Measurements from ENCODE around the gene C2orf69. TPM values are rescaled to one million over a fixed set of nuclear protein-coding genes. Genes with fewer than 3 reads are reported as not detected.

C2orf69 gene
- total and polyA plus RNA-seq, 2 donors, result 4.5 to 10.0 TPM

- no peak overlapping the region for H3K4me3 ChIP-seq (ENCODE audit: low read length in 2 of 2)
- no peaks in the 10 kb centered on the region for H3K9me3 ChIP-seq (ENCODE audit: control insufficient read depth in 2 of 2, insufficient read depth in 1 of 2, low read length in 1 of 2)
- H3K27me3 ChIP-seq (ENCODE audit: control insufficient read depth in 2 of 2, insufficient read depth in 1 of 2, low read length in 1 of 2), result no peaks in the 10 kb centered on the region
- no peak overlapping the region for H3K27ac ChIP-seq (ENCODE audit: low read depth in 1 of 2, low read length in 1 of 2)
- H3K36me3 ChIP-seq (ENCODE audit: control insufficient read depth in 2 of 2, insufficient read depth in 2 of 2, low read length in 1 of 2), result peaks cover 9 to 35% of the 10 kb centered on the region in 2 donors
- no peak for DNase-seq (ENCODE audit: low read depth in 6 of 9, low spot score in 9 of 9)
- no peaks in the 10 kb centered on the region for H3K4me1 ChIP-seq (ENCODE audit: control insufficient read depth in 2 of 2, insufficient read depth in 2 of 2, low read length in 2 of 2)
Measured at GRCh38 chr2:199928626-199929025, 17.5 kb downstream of the C2orf69 start.

- Histone ChIP-seq H3K9me3 (ENCODE audit: control insufficient read depth in 2 of 2, insufficient read depth in 1 of 2, low read length in 1 of 2) (no peaks in the 10 kb centered on the region), H3K27ac (ENCODE audit: low read depth in 1 of 2, low read length in 1 of 2) (no peak overlapping the region), H3K4me3 (ENCODE audit: low read length in 2 of 2) (no peak overlapping the region), H3K27me3 (ENCODE audit: control insufficient read depth in 2 of 2, insufficient read depth in 1 of 2, low read length in 1 of 2) (no peaks in the 10 kb centered on the region), H3K36me3 (ENCODE audit: control insufficient read depth in 2 of 2, insufficient read depth in 2 of 2, low read length in 1 of 2) (peaks cover 9 to 35% of the 10 kb centered on the region in 2 donors), H3K4me1 (ENCODE audit: control insufficient read depth in 2 of 2, insufficient read depth in 2 of 2, low read length in 2 of 2) (no peaks in the 10 kb centered on the region)
- no peak for DNase-seq (ENCODE audit: low read depth in 6 of 9, low spot score in 9 of 9)
- WGBS, result 93% methylated on average over 2 of the region's 2 CpGs
Measured at GRCh38 chr2:199929262-199929661, 18.2 kb downstream of the C2orf69 start.

- Histone ChIP-seq H3K27me3 (ENCODE audit: control insufficient read depth in 2 of 2, insufficient read depth in 1 of 2, low read length in 1 of 2) (no peaks in the 10 kb centered on the region), H3K27ac (ENCODE audit: low read depth in 1 of 2, low read length in 1 of 2) (no peak overlapping the region), H3K4me3 (ENCODE audit: low read length in 2 of 2) (no peak overlapping the region), H3K36me3 (ENCODE audit: control insufficient read depth in 2 of 2, insufficient read depth in 2 of 2, low read length in 1 of 2) (peaks cover 13 to 32% of the 10 kb centered on the region in 2 donors), H3K4me1 (ENCODE audit: control insufficient read depth in 2 of 2, insufficient read depth in 2 of 2, low read length in 2 of 2) (no peaks in the 10 kb centered on the region), H3K9me3 (ENCODE audit: control insufficient read depth in 2 of 2, insufficient read depth in 1 of 2, low read length in 1 of 2) (no peaks in the 10 kb centered on the region)
- no peak for DNase-seq (ENCODE audit: low read depth in 6 of 9, low spot score in 9 of 9)
- WGBS, result 88% methylated on average over 4 of the region's 4 CpGs
Measured at GRCh38 chr2:199932312-199932855, 21.3 kb downstream of the C2orf69 start.

GRCh38 chr2:199933466-199933865 is 22.4 kb downstream of the C2orf69 start:
- Histone ChIP-seq H3K27ac (ENCODE audit: low read depth in 1 of 2, low read length in 1 of 2) (no peak overlapping the region), H3K9me3 (ENCODE audit: control insufficient read depth in 2 of 2, insufficient read depth in 1 of 2, low read length in 1 of 2) (no peaks in the 10 kb centered on the region), H3K27me3 (ENCODE audit: control insufficient read depth in 2 of 2, insufficient read depth in 1 of 2, low read length in 1 of 2) (no peaks in the 10 kb centered on the region), H3K4me3 (ENCODE audit: low read length in 2 of 2) (no peak overlapping the region), H3K36me3 (ENCODE audit: control insufficient read depth in 2 of 2, insufficient read depth in 2 of 2, low read length in 1 of 2) (peaks cover 13 to 32% of the 10 kb centered on the region in 2 donors), H3K4me1 (ENCODE audit: control insufficient read depth in 2 of 2, insufficient read depth in 2 of 2, low read length in 2 of 2) (no peaks in the 10 kb centered on the region)
- 94% methylated on average over 3 of the region's 3 CpGs for WGBS
- DNase-seq (ENCODE audit: low read depth in 6 of 9, low spot score in 9 of 9), result no peak

- peaks cover 8 to 40% of the 10 kb centered on the region in 2 donors for H3K36me3 ChIP-seq (ENCODE audit: control insufficient read depth in 2 of 2, insufficient read depth in 2 of 2, low read length in 1 of 2)
- H3K4me3 ChIP-seq (ENCODE audit: low read length in 2 of 2), result no peak overlapping the region
- H3K4me1 ChIP-seq (ENCODE audit: control insufficient read depth in 2 of 2, insufficient read depth in 2 of 2, low read length in 2 of 2), result no peaks in the 10 kb centered on the region
- WGBS, result 94% methylated on average over 2 of the region's 2 CpGs
- DNase-seq (ENCODE audit: low read depth in 6 of 9, low spot score in 9 of 9), result no peak
- no peak overlapping the region for H3K27ac ChIP-seq (ENCODE audit: low read depth in 1 of 2, low read length in 1 of 2)
- no peaks in the 10 kb centered on the region for H3K27me3 ChIP-seq (ENCODE audit: control insufficient read depth in 2 of 2, insufficient read depth in 1 of 2, low read length in 1 of 2)
- no peaks in the 10 kb centered on the region for H3K9me3 ChIP-seq (ENCODE audit: control insufficient read depth in 2 of 2, insufficient read depth in 1 of 2, low read length in 1 of 2)
Measured at GRCh38 chr2:199936554-199936953, 25.5 kb downstream of the C2orf69 start.

GRCh38 chr2:199940373-199940772 is 29.3 kb downstream of the C2orf69 start:
- Histone ChIP-seq H3K27ac (ENCODE audit: low read depth in 1 of 2, low read length in 1 of 2) (no peak overlapping the region), H3K4me3 (ENCODE audit: low read length in 2 of 2) (no peak overlapping the region), H3K36me3 (ENCODE audit: control insufficient read depth in 2 of 2, insufficient read depth in 2 of 2, low read length in 1 of 2) (peaks cover 1 to 40% of the 10 kb centered on the region in 2 donors), H3K4me1 (ENCODE audit: control insufficient read depth in 2 of 2, insufficient read depth in 2 of 2, low read length in 2 of 2) (no peaks in the 10 kb centered on the region), H3K9me3 (ENCODE audit: control insufficient read depth in 2 of 2, insufficient read depth in 1 of 2, low read length in 1 of 2) (no peaks in the 10 kb centered on the region), H3K27me3 (ENCODE audit: control insufficient read depth in 2 of 2, insufficient read depth in 1 of 2, low read length in 1 of 2) (no peaks in the 10 kb centered on the region)
- DNase-seq (ENCODE audit: low read depth in 6 of 9, low spot score in 9 of 9), result peak in 2 of 9 donors; percentile 4
- 100% methylated on average over 2 of the region's 2 CpGs for WGBS

GRCh38 chr2:199943373-199943772 is 32.3 kb downstream of the C2orf69 start:
- no peak overlapping the region for H3K4me3 ChIP-seq (ENCODE audit: low read length in 2 of 2)
- no peak overlapping the region for H3K27ac ChIP-seq (ENCODE audit: low read depth in 1 of 2, low read length in 1 of 2)
- peaks cover 2 to 59% of the 10 kb centered on the region in 2 donors for H3K36me3 ChIP-seq (ENCODE audit: control insufficient read depth in 2 of 2, insufficient read depth in 2 of 2, low read length in 1 of 2)
- H3K4me1 ChIP-seq (ENCODE audit: control insufficient read depth in 2 of 2, insufficient read depth in 2 of 2, low read length in 2 of 2), result no peaks in the 10 kb centered on the region
- 98% methylated on average over 4 of the region's 4 CpGs for WGBS
- H3K27me3 ChIP-seq (ENCODE audit: control insufficient read depth in 2 of 2, insufficient read depth in 1 of 2, low read length in 1 of 2), result no peaks in the 10 kb centered on the region
- DNase-seq (ENCODE audit: low read depth in 6 of 9, low spot score in 9 of 9), result no peak
- no peaks in the 10 kb centered on the region for H3K9me3 ChIP-seq (ENCODE audit: control insufficient read depth in 2 of 2, insufficient read depth in 1 of 2, low read length in 1 of 2)

GRCh38 chr2:199946196-199946595 is 35.1 kb downstream of the C2orf69 start:
- peaks cover 5 to 50% of the 10 kb centered on the region in 2 donors for H3K36me3 ChIP-seq (ENCODE audit: control insufficient read depth in 2 of 2, insufficient read depth in 2 of 2, low read length in 1 of 2)
- no peaks in the 10 kb centered on the region for H3K27me3 ChIP-seq (ENCODE audit: control insufficient read depth in 2 of 2, insufficient read depth in 1 of 2, low read length in 1 of 2)
- DNase-seq (ENCODE audit: low read depth in 6 of 9, low spot score in 9 of 9), result no peak
- no peak overlapping the region for H3K4me3 ChIP-seq (ENCODE audit: low read length in 2 of 2)
- H3K9me3 ChIP-seq (ENCODE audit: control insufficient read depth in 2 of 2, insufficient read depth in 1 of 2, low read length in 1 of 2), result no peaks in the 10 kb centered on the region
- H3K27ac ChIP-seq (ENCODE audit: low read depth in 1 of 2, low read length in 1 of 2), result no peak overlapping the region
- WGBS, result 98% methylated on average over 1 of the region's 1 CpG
- no peaks in the 10 kb centered on the region for H3K4me1 ChIP-seq (ENCODE audit: control insufficient read depth in 2 of 2, insufficient read depth in 2 of 2, low read length in 2 of 2)

GRCh38 chr2:199946836-199947235 is 35.7 kb downstream of the C2orf69 start:
- no peaks in the 10 kb centered on the region for H3K27me3 ChIP-seq (ENCODE audit: control insufficient read depth in 2 of 2, insufficient read depth in 1 of 2, low read length in 1 of 2)
- H3K36me3 ChIP-seq (ENCODE audit: control insufficient read depth in 2 of 2, insufficient read depth in 2 of 2, low read length in 1 of 2), result peaks cover 5 to 45% of the 10 kb centered on the region in 2 donors
- no peaks in the 10 kb centered on the region for H3K4me1 ChIP-seq (ENCODE audit: control insufficient read depth in 2 of 2, insufficient read depth in 2 of 2, low read length in 2 of 2)
- no peaks in the 10 kb centered on the region for H3K9me3 ChIP-seq (ENCODE audit: control insufficient read depth in 2 of 2, insufficient read depth in 1 of 2, low read length in 1 of 2)
- H3K4me3 ChIP-seq (ENCODE audit: low read length in 2 of 2), result no peak overlapping the region
- DNase-seq (ENCODE audit: low read depth in 6 of 9, low spot score in 9 of 9), result no peak
- H3K27ac ChIP-seq (ENCODE audit: low read depth in 1 of 2, low read length in 1 of 2), result no peak overlapping the region
